Ishikawa (cell line): ENCODE measurements around the gene CEP83.

Source experiments
- CEBPB ChIP-seq: IDR thresholded peaks from 2 replicates; pipeline ENCODE4 v1.6.1; 2012
- CREB1 ChIP-seq: IDR thresholded peaks from 2 replicates; pipeline ENCODE4 v1.6.1; 2012; ENCODE audit warnings: low read depth
- EGR1 ChIP-seq: IDR thresholded peaks from 2 replicates; pipeline ENCODE4 v1.6.1; 2012
- EP300 ChIP-seq: IDR thresholded peaks from 2 replicates; pipeline ENCODE4 v1.6.1; 2012; ENCODE audit warnings: borderline replicate concordance
- FOXM1 ChIP-seq: IDR thresholded peaks from 2 replicates; pipeline ENCODE4 v1.6.1; 2012; ENCODE audit warnings: low read depth, borderline replicate concordance
- MAX ChIP-seq: IDR thresholded peaks from 2 replicates; pipeline ENCODE4 v1.6.1; 2012
- NFIC ChIP-seq: IDR thresholded peaks from 2 replicates; pipeline ENCODE4 v1.6.1; 2012
- RAD21 ChIP-seq: IDR thresholded peaks from 2 replicates; pipeline ENCODE4 v1.6.1; 2012; ENCODE audit warnings: low read depth
- REST ChIP-seq: IDR thresholded peaks from 2 replicates; pipeline ENCODE4 v1.6.1; 2012; ENCODE audit warnings: low read depth, mild to moderate bottlenecking
- TAF1 ChIP-seq: IDR thresholded peaks from 2 replicates; pipeline ENCODE4 v1.6.1; 2012; ENCODE audit warnings: low read depth, mild to moderate bottlenecking
- TCF12 ChIP-seq: IDR thresholded peaks from 2 replicates; pipeline ENCODE4 v1.6.1; 2012; ENCODE audit warnings: low read depth
- TEAD4 ChIP-seq: IDR thresholded peaks from 2 replicates; pipeline ENCODE4 v1.6.1; 2012
- USF1 ChIP-seq: IDR thresholded peaks from 2 replicates; pipeline ENCODE4 v1.6.1; 2012
- YY1 ChIP-seq: IDR thresholded peaks from 2 replicates; pipeline ENCODE4 v1.6.1; 2012; ENCODE audit warnings: low read depth
- ZBTB7A ChIP-seq: IDR thresholded peaks from 2 replicates; pipeline ENCODE4 v1.6.1; 2012; ENCODE audit warnings: low read depth

The CEP83 gene

GRCh38 chr12:94284046-94284445, 175.6 kb downstream of the CEP83 start:
- TF ChIP-seq RAD21 (no peak), ZBTB7A (no peak), CEBPB (no peak), CREB1 (no peak), MAX (no peak), USF1 (no peak), REST (no peak), NFIC (no peak), TAF1 (no peak), YY1 (no peak), TCF12 (no peak), FOXM1 (no peak), EGR1 (no peak), EP300 (no peak), TEAD4 (no peak)

- no peak for TF ChIP-seq MAX
- no peak for TF ChIP-seq EGR1
- no peak for TF ChIP-seq REST
Observed at GRCh38 chr12:94282675-94283074, 177.0 kb downstream of the CEP83 start.

- no peak for TF ChIP-seq FOXM1
- TF ChIP-seq CEBPB, result no peak
- TF ChIP-seq TAF1, result no peak
- TF ChIP-seq MAX, result no peak
Observed at GRCh38 chr12:94280063-94280462, 179.6 kb downstream of the CEP83 start.

GRCh38 chr12:94277426-94278000, 182.2 kb downstream of the CEP83 start:
- TF ChIP-seq TCF12, result no peak
- TF ChIP-seq FOXM1, result no peak
- TF ChIP-seq USF1, result no peak
- no peak for TF ChIP-seq RAD21
- no peak for TF ChIP-seq EP300
- no peak for TF ChIP-seq TEAD4
- TF ChIP-seq CREB1, result no peak
- no peak for TF ChIP-seq EGR1
- TF ChIP-seq NFIC, result no peak
- TF ChIP-seq TAF1, result no peak
- TF ChIP-seq YY1, result no peak
- no peak for TF ChIP-seq REST
- no peak for TF ChIP-seq ZBTB7A
- TF ChIP-seq MAX, result no peak
- TF ChIP-seq CEBPB, result no peak

GRCh38 chr12:94276725-94277124, 182.9 kb downstream of the CEP83 start:
- TF ChIP-seq NFIC (no peak), RAD21 (no peak), CEBPB (no peak), TEAD4 (no peak)
